ENCODE data around the gene ZNF311.
"Not testable (repeated sequence)": the region's sequence is repeated elsewhere in the genome, so short reads cannot be mapped to it uniquely, and the experiment has no call there.

Gene ZNF311

GRCh38 chr6:28953585-28954258 is 51.4 kb downstream of the ZNF311 start:
- no peak for DNase-seq (ENCODE audit: low read depth, low spot score)

GRCh38 chr6:28953039-28953584 is 52.0 kb downstream of the ZNF311 start:
- DNase-seq (ENCODE audit: low read depth, low spot score) = peak; percentile 25

GRCh38 chr6:28949656-28950195 is 55.4 kb downstream of the ZNF311 start:
- DNase-seq (ENCODE audit: low read depth, low spot score) = not testable (repeated sequence)

- DNase-seq (ENCODE audit: low read depth, low spot score) = no peak
Measured at GRCh38 chr6:28948782-28949486, 56.2 kb downstream of the ZNF311 start.

- no peak for DNase-seq (ENCODE audit: low read depth, low spot score)
Measured at GRCh38 chr6:28947831-28948270, 57.3 kb downstream of the ZNF311 start.

GRCh38 chr6:28947067-28947765 is 57.9 kb downstream of the ZNF311 start:
- DNase-seq (ENCODE audit: low read depth, low spot score) = no peak

GRCh38 chr6:28945349-28945748 is 59.8 kb downstream of the ZNF311 start:
- DNase-seq (ENCODE audit: low read depth, low spot score) = no peak

Data from activated naive CD8-positive, alpha-beta T cell treated with anti-CD3 and anti-CD28 coated beads, Interleukin-2, amount 50 U/mL, for 16 hours (primary cell).